Measurements from ENCODE around the gene CATSPERD.

The CATSPERD gene

DNA sequence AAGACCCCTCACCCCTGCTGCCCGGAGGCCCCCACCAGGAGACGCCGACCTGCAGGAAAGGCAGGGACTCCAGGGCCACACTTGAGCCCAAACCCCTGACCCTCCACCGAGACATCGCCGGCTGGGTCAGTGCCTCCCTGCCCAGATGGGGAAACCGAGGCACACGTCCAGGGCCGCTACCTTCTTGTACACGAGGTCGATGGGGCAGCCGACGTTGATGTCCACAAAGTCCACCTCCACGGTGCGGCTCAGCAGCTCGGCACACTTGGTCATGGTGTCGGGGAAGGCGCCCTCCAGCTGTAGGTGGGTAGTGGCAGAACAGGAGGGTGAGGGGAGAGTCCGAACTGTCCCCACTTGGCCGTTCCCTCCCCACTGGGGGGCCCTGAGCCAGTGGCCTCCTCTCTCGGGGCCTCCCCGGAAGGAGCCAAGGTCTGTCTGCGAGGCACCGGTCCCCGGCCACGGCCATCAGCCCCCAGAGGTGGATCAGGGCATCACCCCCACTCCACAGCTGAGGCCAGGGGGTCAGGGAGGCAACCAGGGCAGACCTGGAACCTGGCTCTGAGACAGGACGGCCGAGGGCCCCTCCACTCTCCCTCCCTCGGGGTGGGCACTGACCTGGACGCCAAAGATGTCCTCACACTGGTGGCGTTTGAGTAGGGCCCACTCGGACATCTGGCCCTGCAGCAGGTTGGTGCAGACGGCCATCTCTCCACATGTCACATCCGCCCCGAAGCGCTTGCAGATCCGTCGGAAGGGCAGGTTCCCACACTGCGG, 67.2 kb downstream of the CATSPERD start:
- DNase-seq (ENCODE audit: low read depth), result no peak

DNA sequence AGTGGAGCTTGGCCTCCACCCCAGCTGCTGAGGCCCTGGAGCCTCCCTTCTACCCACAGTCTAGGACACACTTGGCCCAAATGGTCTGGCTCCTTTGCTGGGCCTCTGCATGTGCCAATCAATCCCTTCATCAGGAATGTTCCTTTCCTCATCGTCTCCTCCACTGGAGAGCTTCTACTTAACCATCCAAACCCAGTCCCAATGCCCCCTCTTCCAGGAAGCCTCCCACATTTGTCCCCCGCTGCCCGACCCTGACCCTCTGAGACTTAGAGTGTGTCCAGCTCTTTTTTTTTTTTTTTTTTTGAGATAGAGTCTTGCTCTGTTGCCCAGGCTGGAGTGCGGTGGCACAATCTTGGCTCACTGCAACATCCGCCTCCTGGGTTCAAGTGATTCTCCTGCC, 68.0 kb downstream of the CATSPERD start:
- no peak for DNase-seq (ENCODE audit: low read depth)

DNA sequence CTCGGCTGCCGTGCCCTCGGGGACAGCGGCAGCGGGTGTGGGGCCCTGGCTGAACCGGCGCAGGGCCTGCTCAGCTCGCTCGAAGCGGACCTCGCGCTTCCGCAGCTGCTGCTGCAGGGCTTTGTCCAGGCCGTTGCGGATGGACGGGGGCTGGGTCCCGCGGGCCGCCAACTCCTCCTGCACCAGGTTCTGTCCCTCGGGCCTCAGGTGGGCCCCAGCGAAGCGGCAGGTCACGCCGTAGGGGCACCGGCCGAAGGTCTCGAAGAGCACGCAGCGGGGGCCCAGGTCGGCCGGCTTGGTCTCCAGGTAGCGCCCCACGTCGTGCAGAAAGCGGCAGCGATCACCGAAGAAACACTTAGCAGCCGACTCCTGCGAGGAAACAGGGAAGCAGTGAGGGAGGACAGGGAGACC, 68.9 kb downstream of the CATSPERD start:
- no peak for DNase-seq (ENCODE audit: low read depth)

DNA sequence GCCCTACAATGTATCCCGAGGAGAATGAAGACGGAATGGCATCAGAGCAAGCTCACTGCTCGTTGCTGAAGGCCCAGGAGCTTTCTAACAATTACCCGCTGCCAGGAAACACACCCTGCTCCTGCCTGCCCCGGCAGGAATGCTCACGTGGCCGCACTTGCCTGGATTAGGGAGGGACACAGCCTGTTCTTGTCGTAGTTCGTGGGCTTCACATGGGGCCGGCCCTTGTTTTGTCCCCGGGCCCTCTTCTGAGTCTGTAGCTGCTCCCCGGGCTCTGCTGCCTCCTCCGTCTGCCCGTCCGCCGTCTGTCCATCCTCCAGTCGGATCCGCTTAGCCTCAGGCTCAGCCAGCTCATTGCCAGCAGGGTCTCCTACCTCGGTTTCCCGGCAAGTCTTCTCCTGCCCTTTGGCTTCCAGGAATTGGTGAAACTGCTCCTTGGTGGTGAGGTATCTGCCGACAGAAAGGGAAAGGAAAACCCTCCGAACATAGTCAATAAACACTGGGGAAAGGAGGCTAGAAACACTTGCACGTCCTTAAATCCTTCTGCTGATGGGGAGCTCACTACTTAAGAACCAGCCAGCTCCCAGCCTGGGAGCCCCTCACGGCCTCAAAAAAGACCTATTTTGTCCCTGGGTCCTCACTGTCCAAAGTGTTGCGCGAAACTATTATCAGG, 69.6 kb downstream of the CATSPERD start:
- no peak for DNase-seq (ENCODE audit: low read depth)

DNA sequence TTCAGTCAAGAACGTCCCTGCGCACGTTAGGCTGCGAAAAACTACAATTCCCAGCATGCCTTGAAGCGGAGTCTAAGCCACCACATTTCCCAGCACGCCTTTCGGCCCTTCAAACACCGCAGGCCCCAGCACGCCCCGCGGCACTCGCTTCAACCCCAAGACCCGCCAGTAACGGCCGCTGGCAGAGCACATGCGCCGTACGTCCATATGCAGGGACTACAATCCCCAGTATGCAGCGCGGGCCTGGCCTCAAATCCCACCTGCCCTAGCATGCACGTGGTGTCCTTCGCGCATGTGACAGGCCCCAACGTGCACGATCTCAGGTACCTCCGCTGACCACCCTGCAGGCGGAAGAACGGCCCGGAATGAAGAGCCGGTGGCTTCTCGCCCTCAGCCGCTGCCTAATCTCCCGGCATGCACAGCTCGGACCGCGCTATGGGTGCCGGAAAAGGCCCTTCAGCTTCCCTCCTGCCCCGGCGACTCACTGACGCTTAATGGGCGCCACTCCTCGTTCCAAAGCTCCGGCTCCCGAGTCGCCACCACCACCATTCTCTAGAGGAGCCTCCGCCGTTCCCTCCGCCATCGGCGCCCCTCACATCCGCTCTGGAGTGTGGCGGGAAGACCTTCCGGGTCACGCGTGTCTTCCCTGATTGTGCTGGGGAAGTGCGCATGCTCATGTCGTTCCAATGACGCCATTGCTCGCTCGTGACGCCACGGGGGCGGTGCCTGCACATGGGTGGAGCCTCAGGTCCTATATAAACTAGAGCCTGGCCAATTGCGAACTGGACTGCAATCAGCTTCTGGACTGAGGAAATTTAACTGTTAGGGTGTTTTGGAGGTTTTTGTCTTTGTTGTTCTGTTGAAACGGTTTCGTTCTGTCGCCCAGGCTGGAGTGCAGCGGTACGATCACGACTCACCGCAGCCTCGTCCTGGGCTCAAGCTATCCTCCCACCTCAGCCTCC, 70.4 kb downstream of the CATSPERD start, which contains the start of gene DUS3L:
Gene DUS3L, minus strand, starts transcription at position 605 of the 962 bp plus-strand sequence. Its CDS starts 22 bp downstream, at position 583.
- DNase-seq (ENCODE audit: low read depth), result peak; percentile 98

DNA sequence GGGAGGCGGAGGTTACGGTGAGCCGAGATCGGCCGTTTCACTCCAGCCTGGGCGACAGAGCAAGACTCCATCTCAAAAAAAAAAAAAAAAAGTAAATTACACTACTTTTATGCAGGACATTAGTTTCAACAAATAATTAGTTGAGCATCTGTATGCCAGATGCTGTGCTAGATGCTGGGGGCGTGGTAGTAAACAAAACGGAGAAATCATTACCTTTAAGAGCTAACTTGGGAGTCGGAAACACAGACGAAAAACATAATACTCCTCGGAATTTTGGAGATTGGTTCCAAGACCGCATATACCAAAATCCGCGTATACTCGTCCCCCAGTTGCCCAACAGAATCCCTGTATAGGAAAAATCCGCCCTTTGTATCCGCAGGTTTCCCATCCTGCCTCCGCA, 71.8 kb downstream of the CATSPERD start:
- peak; percentile 15 for DNase-seq (ENCODE audit: low read depth)

DNA sequence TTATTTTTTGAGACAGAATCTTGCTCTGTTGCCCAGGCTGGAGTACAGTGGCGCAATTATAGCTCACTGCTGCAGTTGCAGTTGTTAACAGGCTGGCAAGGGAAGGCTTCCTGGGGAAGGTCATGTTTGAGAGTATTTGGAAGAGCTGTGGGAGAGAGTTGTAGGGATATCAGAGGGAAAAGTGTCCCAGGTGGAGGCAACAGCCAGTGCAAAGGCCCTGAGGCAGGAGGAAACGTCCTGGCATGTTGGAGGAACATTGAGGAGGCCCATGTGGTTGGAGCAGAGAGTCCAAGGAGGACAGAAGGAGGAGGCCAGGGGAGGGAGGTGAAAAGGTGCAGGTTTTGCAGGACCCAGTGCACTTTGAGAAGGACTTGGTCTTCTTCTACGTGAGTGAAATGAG, 72.8 kb downstream of the CATSPERD start:
- DNase-seq (ENCODE audit: low read depth), result no peak

DNA sequence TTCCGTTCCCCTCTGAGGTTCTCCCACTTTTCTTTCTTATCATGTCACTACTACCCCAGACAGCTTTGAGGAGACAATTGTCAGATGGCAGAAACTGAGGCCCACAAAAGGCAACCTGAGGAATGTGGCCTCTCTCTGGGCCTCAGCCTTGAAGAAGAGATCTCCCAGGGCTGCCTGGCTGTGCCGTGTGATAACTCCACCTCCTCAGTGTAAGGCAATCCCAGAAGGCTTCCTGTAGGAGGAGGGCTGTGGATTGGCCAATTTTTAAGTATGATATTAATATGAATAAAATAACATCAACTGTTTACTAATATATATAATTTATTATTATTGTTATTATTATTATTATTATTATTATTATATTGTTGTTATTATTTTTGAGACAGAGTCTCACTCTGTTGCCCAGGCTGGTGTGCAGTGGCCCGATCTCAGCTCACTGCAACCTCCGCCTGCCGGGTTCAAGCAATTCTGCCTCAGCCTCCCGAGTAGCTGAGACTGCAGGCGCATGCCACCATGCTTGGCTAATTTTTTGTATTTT, 75.0 kb downstream of the CATSPERD start:
- DNase-seq (ENCODE audit: low read depth), result no peak

- DNase-seq (ENCODE audit: low read depth), result no peak
Observed at GRCh38 chr19:5798244-5798643, 77.8 kb downstream of the CATSPERD start.

DNA sequence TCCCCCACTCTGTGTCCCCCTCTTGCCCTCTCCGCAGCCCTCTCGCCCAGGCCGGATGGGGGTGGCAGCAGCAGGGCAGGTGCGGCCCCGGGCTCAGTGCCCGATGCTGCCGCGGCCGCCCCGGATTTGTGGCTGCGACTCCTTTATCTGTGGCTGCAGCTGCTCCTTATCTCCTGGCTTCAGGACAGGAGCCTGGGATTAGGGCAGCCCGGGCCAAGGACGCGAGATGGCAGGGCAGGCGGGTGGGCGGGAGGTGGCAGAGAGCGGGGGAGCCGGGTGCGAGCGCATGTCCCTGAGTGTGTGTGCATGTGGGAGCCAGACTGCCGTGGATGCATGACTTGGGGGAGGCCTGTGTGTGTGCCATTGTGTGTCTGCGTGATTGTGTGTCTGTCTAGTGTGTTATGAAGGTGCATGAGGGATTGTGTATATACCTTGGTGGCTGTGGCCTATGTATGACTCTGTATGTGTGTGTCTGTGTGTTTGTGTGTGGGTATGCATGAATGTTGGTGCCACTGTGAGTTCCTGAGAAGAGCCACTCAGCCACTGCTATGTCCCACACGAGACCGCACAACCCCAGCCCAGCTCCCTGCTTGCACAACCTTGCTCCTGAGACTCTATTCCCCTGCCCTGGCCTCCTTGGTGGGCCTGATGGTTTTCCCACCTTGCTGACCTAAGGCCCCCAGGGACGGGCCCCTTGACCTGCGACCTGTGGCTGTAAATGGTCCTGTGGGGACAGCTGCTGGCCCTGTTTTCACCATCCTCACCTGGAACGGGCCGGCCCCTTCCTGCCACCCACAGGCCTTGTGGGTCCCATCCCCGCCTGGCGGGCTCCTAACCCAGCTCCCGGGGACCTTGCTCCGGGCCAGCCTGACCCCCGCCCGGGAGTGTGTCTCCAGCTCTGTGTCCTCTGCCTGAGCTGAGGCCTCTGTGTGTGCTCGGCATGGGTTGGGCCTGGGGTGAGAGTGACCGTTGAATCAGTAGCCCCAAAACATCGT, 79.1 kb downstream of the CATSPERD start:
- DNase-seq (ENCODE audit: low read depth), result no peak

- no peak for DNase-seq (ENCODE audit: low read depth)
Observed at GRCh38 chr19:5800361-5801270, 80.2 kb downstream of the CATSPERD start.

DNA sequence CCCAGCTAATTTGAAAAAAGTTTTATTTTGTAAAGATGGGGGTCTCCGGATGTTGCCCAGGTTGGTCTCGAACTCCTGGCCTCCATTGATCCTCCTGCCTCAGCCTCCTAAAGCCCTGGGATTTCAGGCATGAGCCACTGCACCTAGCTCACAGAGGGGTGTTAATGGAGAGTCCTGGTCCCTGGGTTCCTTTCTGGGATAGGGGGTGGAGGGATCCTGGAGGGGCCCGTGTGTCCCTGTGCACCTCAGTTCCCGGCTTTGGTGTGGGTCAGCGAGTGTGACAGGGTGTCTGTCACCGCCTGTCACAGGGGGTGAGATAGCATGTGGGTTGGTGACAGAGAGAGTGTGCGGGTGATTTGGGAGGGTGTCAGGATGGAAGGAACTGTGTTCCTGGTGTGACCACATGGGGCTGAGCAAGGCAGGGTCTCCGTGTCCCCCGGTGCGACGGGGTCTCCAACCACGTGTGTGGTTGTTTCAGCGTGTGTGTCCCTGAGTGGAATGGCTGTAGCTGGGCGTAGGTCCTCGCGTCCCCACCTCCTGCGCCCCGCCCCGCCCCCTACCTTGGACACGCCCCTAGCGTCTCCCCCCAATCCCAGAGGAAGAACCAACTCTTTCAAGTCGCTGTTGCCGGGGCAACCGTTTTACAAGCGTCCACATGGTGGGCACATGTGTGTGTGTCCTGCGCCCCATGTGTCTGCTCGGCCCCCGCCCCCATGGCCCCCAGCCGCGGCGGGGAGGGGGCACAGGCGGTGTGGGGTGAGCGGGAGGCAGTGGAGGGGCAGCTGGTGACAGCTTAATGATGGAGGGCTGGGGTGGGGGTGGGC, 81.6 kb downstream of the CATSPERD start:
- no peak for DNase-seq (ENCODE audit: low read depth)

DNA sequence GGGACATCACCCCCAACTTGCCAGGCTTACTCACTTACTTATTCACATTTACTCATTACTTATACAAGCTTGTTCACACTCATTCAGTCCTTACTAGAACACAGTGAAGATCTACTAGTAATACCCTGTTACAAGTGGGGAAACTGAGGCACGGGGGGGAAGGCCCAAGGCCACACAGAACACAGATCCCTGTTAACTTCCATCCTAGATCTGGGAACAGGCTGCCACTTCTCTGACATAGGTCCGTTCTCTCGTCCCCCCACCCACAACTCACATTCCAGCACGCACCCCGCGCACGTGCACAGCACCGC, 83.0 kb downstream of the CATSPERD start:
- no peak for DNase-seq (ENCODE audit: low read depth)

- peak; percentile 70 for DNase-seq (ENCODE audit: low read depth)
Observed at GRCh38 chr19:5803752-5804515, 83.5 kb downstream of the CATSPERD start.

GRCh38 chr19:5804516-5805461, 84.4 kb downstream of the CATSPERD start, which contains the start of gene NRTN:
TSS of gene NRTN (plus strand) at chr19:5805067. CDS start at chr19:5824166, 19,099 bp downstream.
- DNase-seq (ENCODE audit: low read depth), result no peak

GRCh38 chr19:5805462-5806132, 85.2 kb downstream of the CATSPERD start:
- peak; percentile 21 for DNase-seq (ENCODE audit: low read depth)

Data from fibroblast of gingiva (primary cell).